B cell (primary cell): ENCODE results near the gene ZNF385A. TPM values are rescaled to one million over a fixed set of nuclear protein-coding genes. Genes with fewer than 3 reads are reported as not detected.
"Not testable (repeated sequence)": the region's sequence is repeated elsewhere in the genome, so short reads cannot be mapped to it uniquely, and the experiment has no call there.

Experiments
- ATAC-seq: fragments of 200-7000 bp; cut with Tn5 transposase; one replicate; pipeline ENCODE4 v1.10.0; 2021; ENCODE audit warnings: low read depth, mild to moderate bottlenecking, moderate number of reproducible peaks, moderate library complexity
- CTCF ChIA-PET: fragments of 350-600 bp; sonication (Branson Sonifier 250); formaldehyde crosslinking; loops from one replicate; lab custom pipeline; 2021; ENCODE audit warnings: antibody characterized with exemption, inconsistent platforms; lab: Charles Lee
- POLR2A ChIA-PET: fragments of 350-600 bp; sonication (Branson Sonifier 250); formaldehyde crosslinking; loops from one replicate; lab custom pipeline; 2021; ENCODE audit warnings: antibody characterized with exemption; lab: Charles Lee
- DNase-seq: peaks from one replicate; pipeline ENCODE4 v3.0.0; 2013
- H2AFZ ChIP-seq: 2 replicates; pipeline ENCODE4 v1.6.1; 2012; ENCODE audit warnings: mild to moderate bottlenecking, low read depth, low read length; ENCODE audit not compliant: insufficient read depth, poor library complexity, severe bottlenecking
- H3K27ac ChIP-seq, 2 donors: 1 replicate in 1 of 2; 2 replicates in 1 of 2; pipeline ENCODE4 v1.5.1; 2012 to 2013; ENCODE audit warnings: low read length in 2 of 2, mild to moderate bottlenecking in 2 of 2, moderate library complexity in 1 of 2
- H3K27me3 ChIP-seq, 4 experiments: fragments of 200-600 bp in 1 of 4; sonication (generic) in 1 of 4; replicated peaks in 1 of 4; 1 replicate in 2 of 4; 2 replicates in 2 of 4; pipeline versions ENCODE4 v1.6.1 to v1.7.0; 2013 to 2016; ENCODE audit warnings: low read length in 3 of 4, mild to moderate bottlenecking in 2 of 4, mixed read lengths in 1 of 4, moderate library complexity in 1 of 4; ENCODE audit not compliant: insufficient read depth in 4 of 4, control insufficient read depth in 3 of 4; ENCODE audit errors: control extremely low read depth in 1 of 4
- H3K36me3 ChIP-seq, 2 experiments: replicated peaks in 1 of 2; 1 replicate in 1 of 2; 2 replicates in 1 of 2; pipeline versions ENCODE4 v1.6.1 to v1.7.1; 2013; ENCODE audit warnings: low read length in 1 of 2; ENCODE audit not compliant: insufficient read depth in 2 of 2, control insufficient read depth in 1 of 2; ENCODE audit errors: control extremely low read depth in 1 of 2, extremely low read depth in 1 of 2
- H3K4me1 ChIP-seq, 2 donors: fragments of 200-600 bp in 1 of 2; sonication (generic) in 1 of 2; 1 replicate in 1 of 2; 2 replicates in 1 of 2; pipeline versions ENCODE4 v1.5.1 to v1.6.1; 2013 to 2017; ENCODE audit warnings: low read length in 2 of 2; ENCODE audit not compliant: control insufficient read depth in 2 of 2, insufficient read depth in 2 of 2
- H3K4me2 ChIP-seq: replicated peaks from 2 replicates; pipeline ENCODE3; 2012; ENCODE audit warnings: mild to moderate bottlenecking, low read depth, low read length; ENCODE audit not compliant: poor library complexity, severe bottlenecking
- H3K4me3 ChIP-seq, 5 experiments: fragments of 200-600 bp in 1 of 5; sonication (generic) in 1 of 5; 1 replicate in 3 of 5; 2 replicates in 2 of 5; pipeline versions ENCODE4 v1.5.1 to v1.7.0; 2011 to 2016; ENCODE audit warnings: low read length in 4 of 5, mild to moderate bottlenecking in 4 of 5, low read depth in 2 of 5, control low read depth in 1 of 5, moderate library complexity in 1 of 5; ENCODE audit not compliant: insufficient read depth in 1 of 5; ENCODE audit errors: control extremely low read depth in 1 of 5, extremely low read depth in 1 of 5
- H3K79me2 ChIP-seq: fragments of 200-600 bp; sonication (generic); one replicate; pipeline ENCODE4 v1.6.0; 2016; ENCODE audit warnings: low read length; ENCODE audit not compliant: control insufficient read depth, insufficient read depth
- H3K9ac ChIP-seq: fragments of 200-600 bp; sonication (generic); 2 replicates; pipeline ENCODE4 v1.6.1; 2017; ENCODE audit warnings: mild to moderate bottlenecking, low read length, moderate library complexity
- H3K9me3 ChIP-seq, 3 donors: one replicate each; pipeline versions ENCODE4 v1.6.1 to v1.7.1; 2013; ENCODE audit warnings: low read length in 2 of 3; ENCODE audit not compliant: control insufficient read depth in 2 of 3, insufficient read depth in 1 of 3; ENCODE audit errors: control extremely low read depth in 1 of 3
- H4K20me1 ChIP-seq: 2 replicates; pipeline ENCODE4 v1.6.0; 2012; ENCODE audit warnings: mild to moderate bottlenecking, low read length; ENCODE audit not compliant: insufficient read depth, control insufficient read depth, poor library complexity, severe bottlenecking
- H3K27ac Mint-ChIP-seq: one replicate; pipeline ENCODE4 v1.8.0; 2021; ENCODE audit warnings: mixed read lengths
- H3K27me3 Mint-ChIP-seq: one replicate; pipeline ENCODE4 v1.8.0; 2021; ENCODE audit warnings: mixed read lengths
- H3K4me1 Mint-ChIP-seq: one replicate; pipeline ENCODE4 v1.8.0; 2021; ENCODE audit warnings: mixed read lengths
- H3K4me3 Mint-ChIP-seq: one replicate; pipeline ENCODE4 v1.8.0; 2021; ENCODE audit warnings: mixed read lengths
- H3K9me3 Mint-ChIP-seq: one replicate; pipeline ENCODE4 v1.8.0; 2022; ENCODE audit warnings: mixed read lengths; ENCODE audit not compliant: insufficient read depth
- EZH2 ChIP-seq: IDR thresholded peaks from 2 replicates; pipeline ENCODE4 v1.6.1; 2012; ENCODE audit warnings: borderline replicate concordance, low read depth, mild to moderate bottlenecking, moderate library complexity, low read length; ENCODE audit not compliant: insufficient read depth, poor library complexity, severe bottlenecking
- WGBS: methylation state at CpG from one replicate; pipeline ENCODE4 v1.1.5; 2013; ENCODE audit warnings: missing lambda C conversion rate; ENCODE audit not compliant: insufficient coverage; 5-methylcytosine and 5-hydroxymethylcytosine counted together
- intact Hi-C: fragments of 100-400 bp; cut with micrococcal nuclease; formaldehyde crosslinking; loops from one replicate; pipeline ENCODE4 v1.10.0; 2022
- polyA plus RNA-seq: library from polyadenylated mRNA; depleted of rRNA; stranded (reverse); fragments of >200 nt; gene quantifications from 2 replicates; pipeline ENCODE4 v1.2.3, GENCODE V29; 2012
- total RNA-seq, 2 donors: library from RNA; stranded (reverse); fragments of 120-200 nt in 1 of 2; gene quantifications; 1 replicate in 1 of 2; 2 replicates in 1 of 2; pipeline versions ENCODE4 v1.2.3 to v1.2.4, GENCODE V29; 2013 to 2022
- TF ChIP-seq, protein P1 (sequence below): fragments of 200-600 bp; IDR thresholded peaks from one replicate; pipeline ENCODE4 v1.8.0; 2022; ENCODE audit warnings: antibody characterized with exemption, mild to moderate bottlenecking

ZNF385A gene
- total and polyA plus RNA-seq, 2 donors (not counting 1 experiment from before 2014, with no cell fraction given), result 4.9 to 5.1 TPM

- H3K27me3 ChIP-seq, result no peaks in the 10 kb centered on the region
- H3K4me1 ChIP-seq, result peaks cover 16 to 21% of the 10 kb centered on the region in 2 donors
- Mint-ChIP-seq H3K4me3 (no peak overlapping the region), H3K27ac (peak overlapping the region; percentile 34), H3K4me1 (peaks cover 9% of the 10 kb centered on the region), H3K27me3 (no peaks in the 10 kb centered on the region), H3K9me3 (no peaks in the 10 kb centered on the region)
- no peak overlapping the region for H3K4me2 ChIP-seq
- WGBS, result 90% methylated on average over 4 of the region's 6 CpGs
- H2AFZ ChIP-seq, result no peak overlapping the region
- H3K79me2 ChIP-seq, result no peaks in the 10 kb centered on the region
- DNase-seq (no peak), ATAC-seq (no peak)
- TF ChIP-seq, protein P1, sequence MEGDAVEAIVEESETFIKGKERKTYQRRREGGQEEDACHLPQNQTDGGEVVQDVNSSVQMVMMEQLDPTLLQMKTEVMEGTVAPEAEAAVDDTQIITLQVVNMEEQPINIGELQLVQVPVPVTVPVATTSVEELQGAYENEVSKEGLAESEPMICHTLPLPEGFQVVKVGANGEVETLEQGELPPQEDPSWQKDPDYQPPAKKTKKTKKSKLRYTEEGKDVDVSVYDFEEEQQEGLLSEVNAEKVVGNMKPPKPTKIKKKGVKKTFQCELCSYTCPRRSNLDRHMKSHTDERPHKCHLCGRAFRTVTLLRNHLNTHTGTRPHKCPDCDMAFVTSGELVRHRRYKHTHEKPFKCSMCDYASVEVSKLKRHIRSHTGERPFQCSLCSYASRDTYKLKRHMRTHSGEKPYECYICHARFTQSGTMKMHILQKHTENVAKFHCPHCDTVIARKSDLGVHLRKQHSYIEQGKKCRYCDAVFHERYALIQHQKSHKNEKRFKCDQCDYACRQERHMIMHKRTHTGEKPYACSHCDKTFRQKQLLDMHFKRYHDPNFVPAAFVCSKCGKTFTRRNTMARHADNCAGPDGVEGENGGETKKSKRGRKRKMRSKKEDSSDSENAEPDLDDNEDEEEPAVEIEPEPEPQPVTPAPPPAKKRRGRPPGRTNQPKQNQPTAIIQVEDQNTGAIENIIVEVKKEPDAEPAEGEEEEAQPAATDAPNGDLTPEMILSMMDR, result no peak
- TF ChIP-seq EZH2, result no peak
- H3K27ac ChIP-seq, result no peak overlapping the region
- H3K4me3 ChIP-seq, result no peak overlapping the region
- ChIA-PET CTCF (interaction anchor here (1.6 to 7.8 kb wide), 3 partner anchors 13 to 61 kb away, joined by 5 to 42 read pairs (median 8); no protein-coding TSS in a partner anchor), POLR2A (interaction anchor here (0.8 kb wide), 1 partner anchor 28 kb away, joined by 4 read pairs; no protein-coding TSS in a partner anchor)
- H3K9me3 ChIP-seq, result no peaks in the 10 kb centered on the region
- no peaks in the 10 kb centered on the region for H4K20me1 ChIP-seq
- peaks cover 0 to 8% of the 10 kb centered on the region in 2 experiments for H3K36me3 ChIP-seq
- no peak overlapping the region for H3K9ac ChIP-seq
- intact Hi-C loops, result no loop called here
Observed at GRCh38 chr12:54355104-54355815, 29.3 kb downstream of the ZNF385A start.

- Histone ChIP-seq H3K4me1 (peaks cover 11 to 15% of the 10 kb centered on the region in 2 donors), H3K36me3 (peaks cover 0 to 18% of the 10 kb centered on the region in 2 experiments)
- intact Hi-C loops, H3K4me3 ChIP-seq, DNase-seq, H3K27ac Mint-ChIP-seq, H3K9me3 ChIP-seq, CTCF ChIA-PET, H4K20me1 ChIP-seq, H3K27ac ChIP-seq, H3K79me2 ChIP-seq, ATAC-seq, H3K4me1 Mint-ChIP-seq, H3K27me3 Mint-ChIP-seq, H3K9ac ChIP-seq, H3K9me3 Mint-ChIP-seq, H3K4me3 Mint-ChIP-seq, POLR2A ChIA-PET, H3K4me2 ChIP-seq, H3K27me3 ChIP-seq, H2AFZ ChIP-seq: not testable (repeated sequence)
- WGBS, result 87% methylated on average over 2 of the region's 7 CpGs
Observed at GRCh38 chr12:54354271-54354670, 30.3 kb downstream of the ZNF385A start.
